Upper lobe of left lung (tissue), 4 donors: Measurements from ENCODE around the gene PPP1R26.
"Not testable (repeated sequence)": the region's sequence is repeated elsewhere in the genome, so short reads cannot be mapped to it uniquely, and the experiment has no call there.

Source experiments
- CTCF ChIP-seq, 6 experiments: fragments of 450-650 bp in 4 of 6; fragments of 200-600 bp in 2 of 6; sonication (generic) in 2 of 6; IDR thresholded peaks; one replicate each; pipeline ENCODE4 v1.5.1; 2016 to 2019; ENCODE audit warnings: antibody characterized with exemption in 6 of 6
- EP300 ChIP-seq, 4 donors: sonication (generic); formaldehyde crosslinking; IDR thresholded peaks; one replicate each; pipeline ENCODE4 v1.5.1; 2017; ENCODE audit warnings: antibody characterized with exemption in 4 of 4, control low read depth in 2 of 4
- POLR2A ChIP-seq, 4 donors: fragments of 450-650 bp; IDR thresholded peaks; one replicate each; pipeline ENCODE4 v1.5.1; 2016 to 2017; ENCODE audit warnings: antibody characterized with exemption in 4 of 4, mild to moderate bottlenecking in 2 of 4
- POLR2AphosphoS5 ChIP-seq, 2 donors: sonication (generic); formaldehyde crosslinking; IDR thresholded peaks; one replicate each; pipeline ENCODE4 v1.5.1; 2017; ENCODE audit warnings: antibody characterized with exemption in 2 of 2

- not testable (repeated sequence) for TF ChIP-seq CTCF, POLR2AphosphoS5, POLR2A, EP300 (IDR thresholded peaks at IDR 0.05)
These were observed 56.0 kb downstream of the PPP1R26 start for GRCh38 chr9:135535631-135536030.
